HG03280 (cell line): ENCODE data around the gene CXCL1.

Experiments used
- ATAC-seq: cut with Tn5 transposase; IDR thresholded peaks from one replicate; pipeline ENCODE4 v1.9.1; 2021; ENCODE audit warnings: mild to moderate bottlenecking, moderate library complexity; ENCODE audit not compliant: unreplicated experiment

The CXCL1 gene

DNA sequence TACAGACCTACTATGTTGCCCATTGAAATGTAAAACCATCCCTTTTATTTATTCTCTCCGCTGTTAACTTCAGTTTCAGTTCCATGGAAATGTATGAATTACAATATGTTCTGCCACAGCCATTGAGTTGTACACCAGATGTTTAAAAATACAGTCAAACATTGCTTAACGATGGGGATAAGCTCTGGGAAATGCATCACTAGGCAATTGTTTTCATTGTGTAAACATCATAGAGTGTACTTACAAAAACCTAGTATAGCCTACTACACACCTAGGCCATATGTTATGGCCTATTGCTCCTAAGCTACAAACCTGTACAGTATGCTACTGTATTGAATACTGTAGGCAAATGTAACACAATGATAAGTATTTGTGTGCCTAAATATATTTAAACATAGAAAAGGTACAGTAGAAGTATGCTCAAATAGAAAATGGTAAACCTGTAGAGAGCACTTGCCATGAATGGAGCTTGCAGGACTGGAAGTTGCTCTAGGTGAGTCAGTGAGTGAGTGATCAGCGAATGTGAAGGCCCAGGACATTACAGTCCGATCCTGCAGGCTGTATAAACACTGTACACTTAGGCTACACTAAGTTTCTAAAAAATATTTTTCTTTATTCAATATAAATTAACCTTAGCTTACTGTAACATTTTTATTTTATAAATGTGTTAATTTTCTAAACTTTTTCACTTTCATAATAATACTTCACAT, 18.8 kb upstream of the CXCL1 start:
- no peak for ATAC-seq

DNA sequence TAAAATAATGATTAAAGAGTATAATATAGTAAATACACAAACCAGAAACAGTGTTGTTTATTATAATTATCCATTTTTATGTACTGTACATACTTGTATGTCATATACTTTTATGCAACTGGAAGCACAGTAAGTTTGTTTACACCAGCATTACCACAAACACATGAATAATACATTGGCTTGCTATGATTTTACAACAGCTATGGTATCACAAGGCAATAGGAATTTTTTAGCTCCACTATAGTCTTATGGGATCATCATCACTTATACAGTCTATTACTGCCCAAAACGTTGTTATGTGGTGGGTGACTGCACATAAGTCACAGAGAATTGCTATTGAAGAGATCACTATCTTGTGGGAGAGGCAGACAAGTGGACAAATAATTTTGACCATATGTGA, 17.9 kb upstream of the CXCL1 start:
- ATAC-seq = no peak

DNA sequence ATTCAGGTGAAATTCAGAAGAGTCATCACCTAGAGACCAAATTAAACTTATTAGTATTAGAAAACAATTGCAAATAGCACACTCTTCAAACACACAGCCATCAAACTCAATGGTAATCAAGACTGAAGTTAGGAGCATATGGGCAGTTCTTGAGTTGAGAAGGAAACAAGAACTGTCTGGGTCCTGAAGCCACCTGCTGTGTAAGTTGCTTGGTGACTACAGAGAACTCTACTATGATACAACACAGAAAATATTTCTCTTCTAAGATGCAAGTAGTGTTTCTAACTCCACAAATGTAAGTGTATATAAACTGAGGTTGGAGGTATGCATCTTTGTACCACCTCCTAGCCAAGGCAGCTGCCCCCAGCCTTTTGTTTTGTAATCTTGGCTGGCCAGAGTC, 16.4 kb upstream of the CXCL1 start:
- no peak for ATAC-seq

DNA sequence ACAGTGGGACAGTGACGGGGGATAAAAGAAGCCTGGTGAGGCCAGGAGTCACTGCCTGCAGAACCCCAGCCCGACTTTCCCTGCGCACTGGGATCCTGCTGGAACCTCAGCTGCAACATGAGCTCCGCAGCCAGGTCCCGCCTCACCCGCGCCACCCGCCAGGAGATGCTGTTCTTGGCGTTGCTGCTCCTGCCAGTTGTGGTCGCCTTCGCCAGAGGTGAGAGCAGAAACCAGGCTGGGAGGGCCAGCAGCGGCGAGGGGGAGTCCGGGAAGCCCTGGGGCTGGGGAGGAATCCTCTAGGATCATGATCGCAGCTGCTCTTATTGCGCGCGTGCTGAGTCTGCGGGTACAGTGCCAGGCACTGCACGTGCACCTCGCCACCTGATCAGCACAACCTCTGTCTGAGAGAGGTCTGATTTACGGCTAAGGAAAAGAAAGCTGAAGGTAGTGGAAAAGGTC, 15.9 kb upstream of the CXCL1 start, which contains the start of gene PF4V1:
Gene PF4V1, plus strand, starts transcription at position 51 of the 459 bp plus-strand sequence. Its CDS starts 67 bp downstream, at position 118.
- no peak for ATAC-seq

DNA sequence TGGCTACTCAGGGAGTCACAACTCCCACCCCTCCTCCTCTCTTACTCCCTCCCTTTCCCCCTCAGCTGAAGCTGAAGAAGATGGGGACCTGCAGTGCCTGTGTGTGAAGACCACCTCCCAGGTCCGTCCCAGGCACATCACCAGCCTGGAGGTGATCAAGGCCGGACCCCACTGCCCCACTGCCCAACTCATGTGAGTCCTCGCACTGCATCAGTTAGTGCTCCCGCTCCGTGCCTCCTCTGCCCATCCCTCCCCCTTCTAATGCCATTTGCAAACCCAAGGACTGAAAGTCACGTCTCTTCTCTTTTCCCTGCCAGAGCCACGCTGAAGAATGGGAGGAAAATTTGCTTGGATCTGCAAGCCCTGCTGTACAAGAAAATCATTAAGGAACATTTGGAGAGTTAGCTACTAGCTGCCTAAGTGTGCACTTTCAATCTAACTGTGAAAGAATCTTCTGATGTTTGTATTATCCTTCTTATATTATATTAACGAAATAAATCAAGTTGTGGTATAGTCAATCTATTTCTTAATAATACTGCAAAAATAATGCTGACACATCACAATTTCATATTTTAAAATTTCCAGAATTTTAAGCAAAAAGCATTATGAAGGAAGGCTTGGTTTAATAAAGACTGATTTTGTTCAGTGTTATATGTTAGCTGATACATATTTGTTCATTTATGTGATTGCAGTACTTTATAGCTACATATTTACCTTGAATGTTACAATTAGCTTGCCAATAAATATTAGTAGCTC, 15.3 kb upstream of the CXCL1 start:
- no peak for ATAC-seq

DNA sequence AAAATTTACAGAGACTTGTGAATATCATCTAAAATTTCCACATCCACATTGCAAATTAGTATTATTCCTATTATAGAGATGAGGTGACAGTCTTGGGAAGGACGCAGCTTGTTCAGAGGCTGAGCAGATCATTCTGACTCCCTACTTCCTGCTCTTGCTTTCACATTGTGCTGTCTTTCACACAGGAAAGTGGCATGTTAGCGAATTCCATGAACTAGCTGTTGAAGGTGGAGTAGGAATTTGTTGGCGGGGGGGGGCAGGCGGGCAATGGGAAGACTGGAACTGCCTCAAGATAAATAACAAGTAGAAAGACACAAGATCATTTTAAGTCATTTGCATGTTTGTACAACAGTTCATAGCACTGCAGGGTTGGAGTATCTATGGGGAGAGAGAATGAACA, 13.8 kb upstream of the CXCL1 start:
- ATAC-seq = no peak

DNA sequence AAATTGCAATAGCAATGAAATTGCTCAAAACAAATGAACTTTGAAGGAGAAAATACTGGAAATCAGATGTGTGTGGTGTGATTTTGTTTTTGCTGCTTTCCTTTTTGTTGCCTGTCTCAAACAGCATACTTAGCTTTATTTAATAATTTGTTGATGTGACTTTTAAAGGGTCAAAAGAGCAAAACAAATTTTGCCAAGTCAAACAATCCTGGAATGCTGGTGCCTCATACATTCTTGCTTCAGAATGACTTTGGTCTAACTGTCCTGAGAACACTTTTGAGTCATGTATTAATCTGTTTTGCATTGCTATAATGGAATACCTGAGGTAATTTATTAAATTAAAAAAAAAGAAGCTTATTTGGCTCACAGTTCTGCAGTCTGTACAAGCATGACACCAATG, 12.7 kb upstream of the CXCL1 start:
- no peak for ATAC-seq

DNA sequence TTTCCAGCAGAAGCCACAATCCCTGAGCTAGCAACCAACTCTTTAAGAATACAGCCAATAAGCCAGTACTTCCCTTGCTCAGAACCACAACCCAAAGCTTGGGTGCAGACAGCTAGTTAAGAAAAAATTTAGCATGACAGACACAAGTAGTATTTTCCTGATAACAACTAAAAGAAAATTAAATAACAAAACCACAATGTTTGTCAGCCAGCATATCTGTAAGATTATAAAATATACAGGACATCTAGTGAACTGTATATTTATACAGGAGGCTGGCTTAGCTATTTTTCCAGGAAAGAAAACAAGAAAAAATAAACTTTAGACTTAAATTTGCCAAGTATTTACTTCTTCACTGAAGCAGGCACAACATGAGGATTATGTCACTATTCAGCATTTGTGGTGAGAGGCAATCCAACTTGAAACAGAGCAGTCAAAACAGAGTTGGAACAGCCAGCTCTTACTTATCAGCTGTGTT, 9.5 kb upstream of the CXCL1 start:
- ATAC-seq = no peak

DNA sequence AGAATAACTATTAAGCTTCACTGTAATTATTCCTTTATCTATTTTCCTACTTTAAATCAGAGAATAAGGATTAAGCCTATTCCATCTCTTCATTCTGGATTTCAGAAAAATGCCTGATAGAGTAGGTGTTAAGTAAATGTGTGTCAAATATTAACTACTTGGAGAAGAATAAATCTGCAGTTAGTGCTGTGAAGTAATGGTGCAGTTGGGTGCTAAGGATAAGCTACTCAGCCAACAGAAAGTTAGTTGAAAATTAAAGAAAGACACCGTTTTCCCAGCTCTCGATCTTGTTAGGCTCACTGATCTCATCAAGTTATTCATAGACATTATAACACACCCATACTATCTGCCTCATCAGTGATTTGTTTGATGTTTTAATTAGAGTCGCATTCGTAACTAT, 9.0 kb upstream of the CXCL1 start:
- no peak for ATAC-seq

DNA sequence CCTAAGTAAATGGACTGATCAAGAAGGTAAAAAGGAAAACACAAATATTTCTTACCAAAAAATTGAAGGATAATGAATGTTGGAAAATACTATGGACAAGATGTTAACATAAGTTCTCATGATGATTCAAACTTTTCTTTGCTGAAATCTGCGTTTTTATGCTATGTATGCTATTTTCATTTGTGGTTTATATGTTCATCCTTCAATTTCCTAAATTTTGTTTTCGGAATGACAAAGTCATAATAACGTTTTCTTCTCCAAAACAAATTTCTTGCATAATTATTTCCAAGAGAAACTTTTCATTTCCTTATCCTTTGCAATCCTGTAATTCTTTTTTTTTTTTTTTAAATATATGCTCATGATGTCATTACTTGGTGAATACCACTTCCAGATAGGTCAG, 8.3 kb upstream of the CXCL1 start:
- ATAC-seq = no peak

DNA sequence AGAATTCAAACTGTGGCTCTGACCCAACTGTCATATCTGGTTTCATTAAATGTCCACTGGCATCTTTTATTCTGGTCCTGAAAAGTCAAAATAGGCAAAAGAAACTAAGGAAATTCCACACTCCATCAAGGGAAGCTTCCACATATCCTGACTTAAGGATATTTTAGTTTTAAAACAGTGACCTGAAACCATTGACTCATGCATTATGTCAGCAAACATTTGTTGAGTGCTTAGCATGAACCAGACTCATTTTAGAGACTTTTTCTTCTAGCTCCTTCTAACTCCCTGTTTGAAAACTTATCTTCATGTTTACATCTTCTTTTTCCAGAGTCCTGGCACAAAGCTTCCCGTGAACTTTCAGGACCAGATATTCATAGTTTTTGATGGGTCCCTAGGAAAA, 6.9 kb upstream of the CXCL1 start:
- no peak for ATAC-seq

DNA sequence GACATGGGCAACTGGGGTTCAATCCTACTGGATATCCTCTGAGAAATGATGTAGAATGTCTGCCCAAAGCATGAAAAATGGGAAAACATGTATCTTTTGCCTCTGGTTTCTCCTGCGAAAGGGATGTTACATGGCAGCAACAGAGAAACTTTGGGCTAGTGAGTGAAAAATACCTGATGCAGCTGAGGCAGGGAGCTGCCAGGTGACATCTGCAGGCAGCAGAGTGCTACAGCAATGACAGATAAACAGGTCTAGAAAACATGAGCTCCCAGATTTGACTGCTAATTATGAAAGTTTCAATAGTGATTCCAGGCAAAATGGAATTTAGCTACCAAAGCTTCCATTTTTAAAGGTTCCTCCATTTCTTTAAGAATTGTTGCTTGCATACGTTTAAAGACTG, 4.8 kb upstream of the CXCL1 start:
- ATAC-seq = no peak

DNA sequence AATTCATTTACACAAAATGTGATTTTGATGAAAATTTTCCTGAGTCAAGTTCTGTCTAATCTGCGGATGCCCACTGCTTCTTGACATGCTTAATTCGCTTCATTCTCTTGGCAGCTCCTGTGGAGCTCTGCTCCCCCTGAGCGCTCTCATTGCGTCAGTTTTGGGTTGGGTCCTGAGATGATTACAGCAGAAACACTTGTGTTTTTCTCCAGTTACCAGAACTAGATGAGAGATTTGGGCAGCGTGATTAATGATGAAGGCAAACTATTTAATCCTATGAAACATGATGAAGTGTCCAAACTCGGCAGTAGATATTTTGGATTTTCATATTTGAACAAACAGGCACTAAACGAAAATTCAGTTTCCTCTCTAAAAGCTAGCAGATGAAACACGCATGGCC, 4.2 kb upstream of the CXCL1 start:
- no peak for ATAC-seq

DNA sequence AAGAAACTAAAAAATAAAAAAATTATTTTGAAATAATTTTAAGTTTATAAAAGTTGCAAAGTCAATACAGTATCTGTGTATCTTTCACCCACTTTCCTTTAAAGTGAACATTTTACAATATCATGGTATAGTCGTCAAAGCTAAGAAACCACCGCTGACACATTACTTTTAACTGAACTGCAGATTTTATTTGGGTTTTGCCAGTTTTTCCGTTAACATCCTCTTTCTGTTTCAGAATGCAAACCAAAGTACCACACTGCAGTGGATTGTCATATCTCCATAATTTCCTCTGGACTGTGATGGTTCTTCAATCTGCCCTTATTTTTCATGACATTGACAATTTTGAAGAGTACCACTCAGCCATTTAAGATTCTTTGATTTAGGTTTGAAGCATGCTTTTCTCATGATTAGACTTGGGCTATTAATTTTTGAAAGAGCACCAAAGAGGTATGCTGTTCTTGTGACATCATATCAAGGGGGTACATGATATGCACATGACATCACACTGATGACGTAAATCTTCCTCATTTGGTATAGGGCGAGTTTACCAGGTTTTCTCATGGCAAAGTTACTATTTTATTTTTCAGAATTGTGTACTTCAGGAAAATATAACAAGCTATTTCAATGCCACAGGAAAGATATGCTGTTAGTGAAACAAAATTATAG, 3.6 kb upstream of the CXCL1 start:
- no peak for ATAC-seq

DNA sequence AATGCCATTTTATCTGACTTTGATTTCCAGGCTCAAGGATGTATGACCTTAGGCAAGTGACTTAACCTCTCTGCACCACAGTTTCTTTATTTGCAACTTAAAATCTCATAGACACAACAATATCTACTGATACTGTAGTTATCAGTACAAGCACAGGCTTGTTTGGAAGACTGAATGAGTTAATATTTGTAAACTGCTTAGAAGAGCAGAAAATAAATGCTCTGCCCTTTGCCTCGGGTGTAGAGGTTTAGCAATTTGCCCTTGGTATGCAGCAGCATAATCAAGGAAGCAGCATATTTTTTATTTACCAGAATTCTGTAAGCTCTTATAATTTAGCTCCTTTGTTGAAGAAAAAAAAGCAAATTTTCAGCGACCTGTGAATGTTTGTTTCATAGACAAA, 2.9 kb upstream of the CXCL1 start:
- no peak for ATAC-seq

DNA sequence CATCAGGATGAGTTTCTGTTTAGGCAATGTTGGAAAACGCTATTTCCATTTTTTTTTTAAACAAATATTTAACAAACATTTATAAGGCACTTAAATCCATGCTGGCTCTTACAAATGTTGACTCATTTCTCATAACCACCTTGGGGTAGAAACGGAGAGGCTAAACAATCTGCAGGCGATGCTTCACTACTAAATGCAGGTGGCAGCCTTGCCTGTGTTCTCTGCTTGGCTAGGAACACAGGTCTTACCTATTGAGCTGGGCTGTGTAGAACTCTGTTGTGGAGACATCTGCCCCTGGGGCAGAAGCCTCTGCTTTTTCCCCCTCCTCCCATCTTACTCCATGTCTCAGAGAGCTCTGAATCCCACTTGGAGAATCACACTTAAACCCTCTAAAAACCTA, 1.4 kb upstream of the CXCL1 start:
- no peak for ATAC-seq

DNA sequence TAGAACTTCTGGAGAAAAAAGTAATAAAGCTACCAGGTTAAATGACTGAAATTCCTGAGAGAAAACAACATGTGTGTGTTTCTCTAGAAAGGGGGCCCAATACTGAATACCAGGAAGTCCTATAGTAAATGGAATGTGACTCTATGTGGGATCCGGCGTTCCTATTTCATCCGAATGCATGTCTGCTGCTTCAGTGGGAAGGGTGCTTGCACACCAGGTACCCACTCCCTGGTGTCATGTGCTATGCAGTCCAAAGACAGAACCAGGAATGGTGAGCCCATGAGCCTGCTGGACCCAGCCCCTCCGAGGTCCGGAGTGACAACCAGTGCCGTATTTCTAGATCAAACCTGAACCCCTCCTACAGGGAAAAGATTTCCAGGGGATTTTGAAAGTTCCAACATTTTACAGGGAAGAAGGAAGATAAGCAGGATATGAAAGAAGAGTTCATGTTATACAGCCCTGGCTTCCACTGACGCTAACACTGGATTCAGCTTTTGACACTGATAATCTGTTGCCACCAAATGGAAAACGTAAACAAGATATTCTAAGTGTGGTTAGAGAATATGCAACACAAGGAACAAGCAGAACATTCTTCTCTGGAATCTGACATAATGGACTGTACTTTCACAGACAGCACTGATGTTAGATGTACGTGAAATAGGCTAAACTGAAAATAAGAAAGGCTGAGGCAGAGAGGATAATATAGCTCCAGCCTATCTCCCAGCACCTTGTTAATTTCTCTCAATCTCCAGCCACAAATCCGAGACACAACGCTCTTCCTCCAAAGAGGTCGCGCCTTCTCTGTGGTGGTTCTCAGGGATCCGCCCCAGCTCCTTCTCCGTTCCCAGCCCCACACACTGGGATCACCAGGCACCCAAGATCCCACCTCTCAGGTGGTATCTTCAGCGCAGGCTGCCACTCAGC, 725 bp upstream of the CXCL1 start:
- no peak for ATAC-seq

DNA sequence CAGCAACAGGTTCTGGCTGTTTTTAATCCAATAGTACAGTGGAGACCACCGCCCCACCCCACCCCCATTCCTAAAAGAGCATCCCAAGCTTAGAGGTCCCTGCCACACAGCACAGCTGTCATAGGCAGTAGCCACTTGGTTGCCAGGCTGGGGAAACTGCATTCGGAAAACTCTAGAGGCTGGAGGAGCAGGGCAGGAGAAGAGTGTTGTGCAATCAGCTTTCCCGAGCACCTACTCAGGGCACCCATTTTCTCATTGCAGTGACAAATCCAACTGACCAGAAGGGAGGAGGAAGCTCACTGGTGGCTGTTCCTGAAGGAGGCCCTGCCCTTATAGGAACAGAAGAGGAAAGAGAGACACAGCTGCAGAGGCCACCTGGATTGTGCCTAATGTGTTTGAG, 1.1 kb downstream of the CXCL1 start:
- no peak for ATAC-seq

DNA sequence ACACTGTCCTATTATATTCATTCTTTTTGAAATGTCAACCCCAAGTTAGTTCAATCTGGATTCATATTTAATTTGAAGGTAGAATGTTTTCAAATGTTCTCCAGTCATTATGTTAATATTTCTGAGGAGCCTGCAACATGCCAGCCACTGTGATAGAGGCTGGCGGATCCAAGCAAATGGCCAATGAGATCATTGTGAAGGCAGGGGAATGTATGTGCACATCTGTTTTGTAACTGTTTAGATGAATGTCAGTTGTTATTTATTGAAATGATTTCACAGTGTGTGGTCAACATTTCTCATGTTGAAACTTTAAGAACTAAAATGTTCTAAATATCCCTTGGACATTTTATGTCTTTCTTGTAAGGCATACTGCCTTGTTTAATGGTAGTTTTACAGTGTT, 1.6 kb downstream of the CXCL1 start:
- ATAC-seq = no peak

DNA sequence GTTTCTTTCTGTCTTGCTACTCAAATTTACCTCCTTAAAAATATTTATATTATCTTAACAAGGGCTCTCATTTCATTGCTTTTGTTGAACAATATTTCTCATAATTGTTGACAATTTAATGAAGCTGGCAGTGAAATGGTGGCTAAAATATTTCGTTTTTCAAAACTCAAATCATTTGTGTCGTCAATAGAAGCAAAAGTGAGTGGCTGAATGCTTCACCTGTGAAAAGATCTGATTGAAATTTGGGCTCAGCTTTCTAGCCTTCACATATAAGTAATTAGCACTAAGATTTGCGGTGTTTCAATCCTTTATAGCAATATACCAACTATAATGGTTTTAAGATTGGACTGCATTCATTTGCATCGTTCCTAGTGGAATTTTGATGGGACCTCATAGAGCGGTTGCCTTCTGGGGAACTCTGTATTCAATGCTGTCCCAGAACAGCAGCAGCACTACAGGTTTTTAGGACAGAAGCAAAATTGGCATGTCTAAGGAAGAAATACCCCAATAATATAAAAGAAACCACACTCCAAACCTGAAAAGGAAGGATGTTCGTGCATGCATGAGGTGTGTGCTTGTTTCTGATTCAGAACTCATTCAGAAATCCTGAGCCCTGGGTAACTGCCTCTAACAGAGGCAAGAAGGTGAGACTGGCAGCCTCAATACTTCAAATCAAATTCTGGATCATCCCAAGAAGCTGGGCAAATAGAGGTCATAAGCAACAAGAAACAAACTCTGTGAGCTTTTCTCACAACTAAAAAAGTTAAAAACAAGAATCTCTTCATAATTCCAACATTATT, 2.5 kb downstream of the CXCL1 start:
- ATAC-seq = no peak
